Fibroblast of lung (primary cell): Measurements from ENCODE around the gene ADCY9. TPM values are rescaled to one million over a fixed set of nuclear protein-coding genes. Genes with fewer than 3 reads are reported as not detected.

Experiments
- DNase-seq, 2 donors: peaks; one replicate each; pipeline versions ENCODE4 v3.0.0 to v3.0.0-alpha.2; 2010; ENCODE audit warnings: low read depth in 2 of 2
- H2AFZ ChIP-seq: 2 replicates; pipeline ENCODE4 v1.5.1; 2012; ENCODE audit warnings: low read length, control low read depth, inconsistent platforms
- H3K27ac ChIP-seq: 2 replicates; pipeline ENCODE4 v1.5.1; 2011; ENCODE audit warnings: low read length, control low read depth; ENCODE audit not compliant: insufficient read depth
- H3K27me3 ChIP-seq: 2 replicates; pipeline ENCODE4 v1.5.1; 2011; ENCODE audit warnings: mild to moderate bottlenecking, low read length; ENCODE audit not compliant: control insufficient read depth, insufficient read depth
- H3K36me3 ChIP-seq: 2 replicates; pipeline ENCODE4 v1.5.1; 2011; ENCODE audit warnings: low read length; ENCODE audit not compliant: control insufficient read depth, insufficient read depth
- H3K4me1 ChIP-seq: 2 replicates; pipeline ENCODE4 v1.5.1; 2011; ENCODE audit warnings: low read length; ENCODE audit not compliant: control insufficient read depth, insufficient read depth; ENCODE audit errors: extremely low read depth
- H3K4me2 ChIP-seq: 2 replicates; pipeline ENCODE4 v1.5.1; 2011; ENCODE audit warnings: low read length, control low read depth; ENCODE audit not compliant: insufficient read depth; ENCODE audit errors: extremely low read depth
- H3K4me3 ChIP-seq, 4 experiments: fragments of 200-600 bp in 1 of 4; sonication (generic) in 1 of 4; replicated peaks in 1 of 4; 2 replicates each; pipeline ENCODE4 v1.5.1; 2011 to 2016; ENCODE audit warnings: low read length in 4 of 4, low read depth in 3 of 4, mild to moderate bottlenecking in 3 of 4, control low read depth in 2 of 4, inconsistent platforms in 1 of 4, mixed read lengths in 1 of 4; ENCODE audit not compliant: insufficient read depth in 1 of 4; ENCODE audit errors: control extremely low read depth in 1 of 4
- H3K79me2 ChIP-seq: 2 replicates; pipeline ENCODE4 v1.5.1; 2012; ENCODE audit warnings: mild to moderate bottlenecking, low read length, inconsistent platforms; ENCODE audit not compliant: control insufficient read depth, insufficient read depth
- H3K9ac ChIP-seq: 2 replicates; pipeline ENCODE4 v1.5.1; 2011; ENCODE audit warnings: mild to moderate bottlenecking, low read length, control low read depth; ENCODE audit not compliant: insufficient read depth
- H3K9me3 ChIP-seq: 2 replicates; pipeline ENCODE4 v1.5.1; 2012; ENCODE audit warnings: low read depth, low read length; ENCODE audit not compliant: control insufficient read depth, insufficient read depth
- H4K20me1 ChIP-seq: 2 replicates; pipeline ENCODE4 v1.5.1; 2011; ENCODE audit warnings: low read length; ENCODE audit not compliant: control insufficient read depth, insufficient read depth; ENCODE audit errors: extremely low read depth
- CTCF ChIP-seq, 2 donors: IDR thresholded peaks in 1 of 2; conservative IDR thresholded peaks in 1 of 2; 1 replicate in 1 of 2; 2 replicates in 1 of 2; pipeline ENCODE4 v1.5.1; 2011 to 2012; ENCODE audit warnings: low read length in 2 of 2, control low read depth in 1 of 2, inconsistent platforms in 1 of 2, low read depth in 1 of 2, mild to moderate bottlenecking in 1 of 2
- EZH2 ChIP-seq: IDR thresholded peaks from 2 replicates; pipeline ENCODE4 v1.5.1; 2012; ENCODE audit warnings: low read length, control low read depth, mild to moderate bottlenecking; ENCODE audit errors: missing control alignments
- polyA plus RNA-seq, 2 donors: library from polyadenylated mRNA; depleted of rRNA in 1 of 2; stranded (reverse) in 1 of 2; unstranded in 1 of 2; fragments of >200 nt; gene quantifications; 2 replicates each; pipeline ENCODE4 v1.2.1, GENCODE V29; 2011 to 2012; ENCODE audit warnings: missing spikeins in 1 of 2
- total RNA-seq: library from RNA; depleted of rRNA; stranded (reverse); fragments of >200 nt; gene quantifications from 2 replicates; pipeline ENCODE4 v1.2.1, GENCODE V29; 2014

ADCY9 gene
- total and polyA plus RNA-seq, 2 donors (not counting 1 experiment from before 2014, with no cell fraction given): 22.1 to 37.0 TPM

GRCh38 chr16:4090351-4090851 lies 25.8 kb downstream of the ADCY9 start:
- peak overlapping the region; percentile 62 for H2AFZ ChIP-seq

GRCh38 chr16:4089811-4090301 lies 26.4 kb downstream of the ADCY9 start:
- Histone ChIP-seq H3K36me3 (no peaks in the 10 kb centered on the region), H3K79me2 (peaks cover 6% of the 10 kb centered on the region), H3K27me3 (no peaks in the 10 kb centered on the region), H3K9me3 (no peaks in the 10 kb centered on the region), H3K4me3 (no peak overlapping the region), H3K4me2 (peak overlapping the region; percentile 68), H4K20me1 (no peaks in the 10 kb centered on the region), H3K27ac (no peak overlapping the region), H3K4me1 (peaks cover 3% of the 10 kb centered on the region), H2AFZ (no peak overlapping the region), H3K9ac (no peak overlapping the region)
- no peak for TF ChIP-seq EZH2
- TF ChIP-seq CTCF (conservative IDR thresholded peaks at IDR 0.05 in 1 of 2, IDR thresholded peaks at IDR 0.05 in 1 of 2; ENCODE audit: low read depth in 1 of 2, low read length in 2 of 2): no peak
- DNase-seq: no peak

More at GRCh38 chr16:4090351-4090851, 25.8 kb downstream of the ADCY9 start:
- no peak overlapping the region for H3K9ac ChIP-seq
- H3K79me2 ChIP-seq: peaks cover 9% of the 10 kb centered on the region
- TF ChIP-seq EZH2 (no peak), CTCF (conservative IDR thresholded peaks at IDR 0.05 in 1 of 2, IDR thresholded peaks at IDR 0.05 in 1 of 2; ENCODE audit: low read depth in 1 of 2, low read length in 2 of 2) (no peak)
- no peaks in the 10 kb centered on the region for H3K36me3 ChIP-seq
- peak overlapping the region; percentile 40 for H3K27ac ChIP-seq
- no peaks in the 10 kb centered on the region for H4K20me1 ChIP-seq
- no peaks in the 10 kb centered on the region for H3K9me3 ChIP-seq
- peak overlapping the region in 1 of 4 experiments; percentile 3 for H3K4me3 ChIP-seq
- H3K4me2 ChIP-seq: peak overlapping the region; percentile 68
- DNase-seq: no peak
- no peaks in the 10 kb centered on the region for H3K27me3 ChIP-seq
- peaks cover 3% of the 10 kb centered on the region for H3K4me1 ChIP-seq

- peaks cover 3% of the 10 kb centered on the region for H3K4me1 ChIP-seq
- no peaks in the 10 kb centered on the region for H3K36me3 ChIP-seq
- peaks cover 6% of the 10 kb centered on the region for H3K79me2 ChIP-seq
- H2AFZ ChIP-seq: no peak overlapping the region
- H3K27ac ChIP-seq: no peak overlapping the region
- H3K4me3 ChIP-seq: no peak overlapping the region
- H4K20me1 ChIP-seq: no peaks in the 10 kb centered on the region
- no peak overlapping the region for H3K4me2 ChIP-seq
- H3K9ac ChIP-seq: no peak overlapping the region
- no peaks in the 10 kb centered on the region for H3K9me3 ChIP-seq
- DNase-seq: no peak
- TF ChIP-seq CTCF (conservative IDR thresholded peaks at IDR 0.05 in 1 of 2, IDR thresholded peaks at IDR 0.05 in 1 of 2; ENCODE audit: low read depth in 1 of 2, low read length in 2 of 2) (no peak), EZH2 (no peak)
- H3K27me3 ChIP-seq: no peaks in the 10 kb centered on the region
Observed at GRCh38 chr16:4089251-4089810, 26.9 kb downstream of the ADCY9 start.
